HG02938 (cell line): ENCODE results near the gene SLC1A7.

ENCODE experiments used
- ATAC-seq: cut with Tn5 transposase; IDR thresholded peaks from one replicate; pipeline ENCODE4 v1.9.1; 2021; ENCODE audit warnings: mild to moderate bottlenecking, moderate library complexity; ENCODE audit not compliant: unreplicated experiment

Gene SLC1A7

GRCh38 chr1:53091841-53092645, 50.4 kb downstream of the SLC1A7 start:
- ATAC-seq, result no peak

GRCh38 chr1:53090227-53091147, 52.0 kb downstream of the SLC1A7 start:
- no peak for ATAC-seq

- no peak for ATAC-seq
These were observed 52.8 kb downstream of the SLC1A7 start for GRCh38 chr1:53089478-53090226.

GRCh38 chr1:53088616-53089300, 53.7 kb downstream of the SLC1A7 start:
- no peak for ATAC-seq

- ATAC-seq, result no peak
These were observed 54.8 kb downstream of the SLC1A7 start for GRCh38 chr1:53087332-53088285.

GRCh38 chr1:53086491-53087070, 55.9 kb downstream of the SLC1A7 start:
- ATAC-seq, result no peak

GRCh38 chr1:53085405-53085804, 57.0 kb downstream of the SLC1A7 start:
- ATAC-seq, result no peak

- no peak for ATAC-seq
These were observed 57.9 kb downstream of the SLC1A7 start for GRCh38 chr1:53084589-53084971.

- no peak for ATAC-seq
These were observed 58.5 kb downstream of the SLC1A7 start for GRCh38 chr1:53083636-53084588.

- ATAC-seq, result no peak
These were observed 59.5 kb downstream of the SLC1A7 start for GRCh38 chr1:53082826-53083455.

- ATAC-seq, result no peak
These were observed 60.9 kb downstream of the SLC1A7 start for GRCh38 chr1:53081384-53082066.

GRCh38 chr1:53080769-53081168, 61.7 kb downstream of the SLC1A7 start:
- no peak for ATAC-seq

- no peak for ATAC-seq
These were observed 62.4 kb downstream of the SLC1A7 start for GRCh38 chr1:53080041-53080440.

GRCh38 chr1:53079251-53079650, 63.2 kb downstream of the SLC1A7 start:
- ATAC-seq, result no peak

GRCh38 chr1:53078333-53079101, 63.9 kb downstream of the SLC1A7 start:
- no peak for ATAC-seq

GRCh38 chr1:53077599-53077965, 64.9 kb downstream of the SLC1A7 start:
- no peak for ATAC-seq
